ENCODE results near the gene TSPAN32.

Gene TSPAN32

DNA sequence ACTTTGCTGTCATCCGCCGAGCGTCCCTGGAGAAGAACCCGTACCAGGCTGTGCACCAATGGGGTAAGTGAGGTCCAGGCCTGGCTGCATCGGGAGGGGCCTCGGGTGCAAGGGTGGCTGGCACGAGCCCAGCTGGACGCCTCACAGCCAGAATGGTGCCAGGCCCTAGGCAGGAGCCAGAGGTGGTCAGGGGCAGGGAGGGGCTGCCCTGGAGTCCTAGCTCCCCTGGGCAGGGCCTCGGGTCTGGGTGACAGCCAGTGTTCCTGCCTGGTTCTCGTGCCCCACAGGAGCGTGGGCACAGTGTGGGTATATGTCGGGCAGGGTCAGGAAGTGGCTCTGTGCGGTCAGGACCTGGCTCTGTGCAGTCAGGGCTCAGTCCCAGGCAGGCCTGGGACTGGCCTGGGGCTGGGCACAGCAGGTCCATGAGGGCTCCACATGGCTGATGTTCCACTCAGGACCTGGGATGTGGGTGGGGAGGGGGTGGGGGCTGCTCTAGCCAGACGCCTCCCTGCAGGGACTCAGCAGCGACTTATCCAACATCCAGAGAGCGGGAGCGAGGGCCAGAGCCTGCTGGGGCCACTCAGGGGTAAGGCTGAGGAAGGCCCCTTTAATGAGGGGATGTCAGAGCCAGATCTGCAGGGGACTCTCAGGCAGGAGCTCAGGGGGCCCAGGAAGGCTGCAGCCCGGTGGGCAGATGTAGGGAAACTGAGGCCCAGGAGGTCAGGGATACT, 1.2 kb downstream of the TSPAN32 start:
- peak in 1 of 51 donors; percentile 35 for DNase-seq

DNA sequence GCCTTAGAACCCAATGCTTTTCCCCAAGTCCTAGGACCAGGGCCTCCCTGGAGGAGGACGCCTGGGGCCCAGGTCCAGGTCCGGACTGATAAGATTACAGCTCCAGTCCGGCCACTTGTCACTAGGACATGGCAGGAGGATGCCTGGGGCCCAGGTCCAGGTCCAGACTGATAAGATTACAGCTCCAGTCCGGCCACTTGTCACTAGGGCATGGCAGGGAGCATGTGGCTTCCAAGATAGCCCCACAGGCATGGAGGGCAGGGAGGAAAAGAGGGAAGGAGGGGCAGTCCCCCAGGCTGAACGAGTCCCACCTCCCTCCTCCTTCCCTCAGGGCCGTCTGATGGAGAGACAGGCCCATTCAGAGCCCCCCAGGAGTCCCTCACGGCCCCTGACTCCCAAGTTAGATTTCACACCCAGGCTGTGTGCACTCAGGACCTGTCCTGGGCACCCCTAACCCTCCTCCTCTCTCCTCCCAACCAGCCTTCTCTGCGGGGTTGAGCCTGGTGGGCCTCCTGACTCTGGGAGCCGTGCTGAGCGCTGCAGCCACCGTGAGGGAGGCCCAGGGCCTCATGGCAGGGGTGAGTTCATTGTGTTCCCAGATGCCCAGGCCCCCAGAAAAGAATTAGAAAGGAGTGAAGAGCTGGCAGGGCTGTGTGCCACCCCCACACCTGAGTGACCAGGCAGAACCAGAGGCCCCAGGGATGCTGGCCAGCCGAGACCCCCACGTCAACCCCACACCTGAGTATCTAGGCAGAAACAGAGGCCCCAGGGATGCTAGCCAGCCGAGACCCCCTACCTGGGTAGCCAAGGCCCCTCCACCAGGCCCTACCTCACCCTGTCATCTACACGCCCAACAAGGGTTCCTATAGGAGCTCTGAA, 2.1 kb downstream of the TSPAN32 start:
- no peak for DNase-seq

DNA sequence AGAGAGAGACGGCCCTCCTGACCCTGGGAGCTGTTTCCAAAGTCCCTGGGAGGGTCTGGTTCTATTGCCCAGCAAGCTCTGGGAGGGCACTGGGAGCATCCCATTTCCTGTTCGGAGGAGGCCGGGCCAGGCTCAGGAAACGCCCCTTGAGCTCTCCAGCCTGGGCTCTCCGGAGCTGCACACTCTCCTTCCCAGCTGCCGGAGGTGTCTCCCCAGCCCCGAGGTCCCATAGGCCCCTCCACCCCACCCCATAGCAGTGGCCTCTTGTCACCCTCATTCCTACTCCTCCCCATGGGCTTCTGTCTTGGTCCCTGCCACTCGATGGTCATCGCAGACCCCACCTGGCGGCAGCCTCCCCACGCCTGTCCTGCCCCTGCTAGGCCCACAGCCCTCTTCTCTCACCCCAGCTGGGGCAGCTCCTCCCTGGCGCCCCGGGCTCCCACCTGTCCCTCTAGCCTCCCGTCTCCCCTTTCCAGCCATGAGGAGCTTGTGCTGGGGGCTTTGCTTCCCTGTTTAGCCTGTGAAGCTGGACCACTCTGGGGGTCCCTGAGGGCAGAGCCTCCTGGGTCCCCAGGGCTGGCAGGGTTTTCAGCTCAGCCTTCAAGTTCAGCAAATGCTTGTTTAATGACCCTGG, 2.8 kb downstream of the TSPAN32 start:
- DNase-seq, result no peak

DNA sequence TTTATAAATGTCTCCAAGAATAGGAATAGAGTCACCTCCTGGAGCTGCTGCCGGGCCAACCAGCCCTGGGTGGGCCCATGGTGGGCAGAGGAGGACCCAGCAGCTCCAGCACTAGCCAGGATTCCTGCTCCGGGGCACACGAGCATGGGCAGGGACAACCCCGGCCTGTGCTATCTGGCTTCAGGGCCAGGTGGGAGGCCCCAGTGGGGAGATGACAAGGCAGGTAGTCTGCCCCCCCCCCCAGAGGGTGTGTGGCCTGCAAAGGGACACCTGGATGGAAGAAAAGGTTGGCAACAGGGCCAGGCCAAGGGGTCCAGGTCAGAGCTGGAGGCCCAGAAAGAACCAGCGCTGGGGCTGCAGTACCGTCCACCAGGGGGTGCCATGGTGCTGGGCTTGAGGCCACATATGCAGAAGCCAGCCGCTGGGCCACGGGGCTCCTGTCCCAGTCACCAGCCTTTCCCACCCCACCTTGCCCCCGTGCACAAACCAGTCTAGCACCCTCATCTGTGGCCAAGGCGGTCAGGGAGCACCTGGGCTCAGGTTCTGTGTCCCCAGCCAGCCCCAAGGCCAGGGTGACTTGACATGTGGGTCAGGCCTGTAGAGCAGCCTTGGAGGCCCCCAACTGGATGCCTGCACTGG, 3.4 kb downstream of the TSPAN32 start:
- peak in 48 of 51 donors; percentile 22 to 86 (median 62) for DNase-seq

DNA sequence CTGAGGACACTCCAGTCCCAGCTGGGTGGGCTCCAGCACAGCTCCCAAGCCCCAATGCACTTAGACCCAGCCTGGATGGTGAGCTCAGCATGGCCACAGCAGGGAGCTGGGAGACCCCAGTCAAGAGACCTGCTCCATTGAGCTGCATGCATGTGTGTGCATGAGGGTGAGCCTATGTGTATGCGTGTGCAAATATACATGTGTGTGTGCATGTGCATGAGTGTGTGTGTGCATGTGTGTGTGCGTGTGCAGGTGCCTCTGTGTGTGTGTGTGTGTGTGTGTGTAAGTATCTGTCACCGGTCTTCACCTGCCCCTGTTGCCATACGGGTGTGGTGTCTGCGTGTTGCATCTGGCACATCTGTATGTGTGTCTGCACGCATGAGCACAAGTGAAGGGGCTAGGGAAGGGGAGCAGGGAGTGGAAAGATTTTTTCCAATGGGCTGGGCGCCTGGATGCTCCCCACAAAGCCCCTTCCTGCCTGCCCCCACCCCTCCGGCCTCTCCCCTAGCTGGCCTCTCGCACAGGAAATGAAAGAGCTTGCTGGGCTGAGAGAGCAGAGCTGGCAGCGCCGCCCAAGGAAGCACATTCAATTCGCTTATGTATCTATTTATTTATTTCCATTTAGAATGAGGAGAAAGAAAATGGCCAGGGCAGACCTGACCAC, 4.1 kb downstream of the TSPAN32 start:
- peak in 1 of 51 donors; percentile 33 for DNase-seq

DNA sequence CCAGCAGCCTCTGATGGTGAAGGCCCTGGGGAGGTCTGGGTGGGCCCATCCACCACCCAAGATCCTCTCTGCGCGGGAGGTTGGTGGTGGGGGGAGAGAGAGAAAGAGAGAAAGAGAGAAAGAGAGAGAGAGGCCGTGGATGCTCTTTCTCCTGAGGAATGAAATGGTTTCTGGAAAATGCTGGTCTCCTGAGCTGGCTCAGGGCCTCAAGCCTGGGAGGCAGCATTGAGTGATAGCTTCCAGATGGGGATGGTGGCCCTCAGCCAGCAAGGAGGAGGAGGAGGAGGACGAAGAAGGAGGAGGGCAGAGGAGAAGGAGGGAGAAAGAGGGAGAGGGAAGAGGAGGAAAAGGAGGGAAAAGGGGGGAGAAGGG, 4.6 kb downstream of the TSPAN32 start:
- no peak for DNase-seq

DNA sequence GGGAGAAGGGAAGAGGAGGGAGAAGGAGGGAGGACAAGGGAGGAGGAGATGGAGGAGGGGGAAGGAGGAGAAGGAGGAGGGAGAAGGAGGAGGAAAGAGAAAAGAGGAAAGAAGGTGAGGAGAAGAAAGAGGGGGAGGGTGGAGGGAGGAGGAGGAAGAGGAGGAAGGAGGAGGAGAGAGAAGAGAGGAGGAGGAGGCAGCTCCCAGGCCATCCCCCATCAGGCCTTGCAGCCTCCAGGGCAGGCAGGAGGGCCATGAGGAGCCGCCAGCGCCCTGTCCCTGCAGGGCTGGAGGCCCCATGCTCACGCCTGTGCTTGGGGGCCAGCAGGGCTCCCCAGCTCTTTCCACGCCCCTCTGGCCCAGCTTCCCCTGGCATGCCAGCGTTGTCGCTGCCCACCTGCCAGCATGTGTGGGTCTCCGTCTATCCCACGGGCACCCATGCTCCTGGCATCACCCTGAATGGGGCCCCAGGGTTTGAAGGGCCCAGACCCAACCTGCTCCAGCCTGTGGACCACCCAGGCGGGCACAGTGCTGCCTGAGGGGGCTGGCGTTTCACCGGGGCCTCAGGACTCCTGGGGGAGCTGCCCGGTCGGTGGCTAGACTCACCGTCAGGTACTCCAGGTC, 5.2 kb downstream of the TSPAN32 start:
- DNase-seq, result no peak

DNA sequence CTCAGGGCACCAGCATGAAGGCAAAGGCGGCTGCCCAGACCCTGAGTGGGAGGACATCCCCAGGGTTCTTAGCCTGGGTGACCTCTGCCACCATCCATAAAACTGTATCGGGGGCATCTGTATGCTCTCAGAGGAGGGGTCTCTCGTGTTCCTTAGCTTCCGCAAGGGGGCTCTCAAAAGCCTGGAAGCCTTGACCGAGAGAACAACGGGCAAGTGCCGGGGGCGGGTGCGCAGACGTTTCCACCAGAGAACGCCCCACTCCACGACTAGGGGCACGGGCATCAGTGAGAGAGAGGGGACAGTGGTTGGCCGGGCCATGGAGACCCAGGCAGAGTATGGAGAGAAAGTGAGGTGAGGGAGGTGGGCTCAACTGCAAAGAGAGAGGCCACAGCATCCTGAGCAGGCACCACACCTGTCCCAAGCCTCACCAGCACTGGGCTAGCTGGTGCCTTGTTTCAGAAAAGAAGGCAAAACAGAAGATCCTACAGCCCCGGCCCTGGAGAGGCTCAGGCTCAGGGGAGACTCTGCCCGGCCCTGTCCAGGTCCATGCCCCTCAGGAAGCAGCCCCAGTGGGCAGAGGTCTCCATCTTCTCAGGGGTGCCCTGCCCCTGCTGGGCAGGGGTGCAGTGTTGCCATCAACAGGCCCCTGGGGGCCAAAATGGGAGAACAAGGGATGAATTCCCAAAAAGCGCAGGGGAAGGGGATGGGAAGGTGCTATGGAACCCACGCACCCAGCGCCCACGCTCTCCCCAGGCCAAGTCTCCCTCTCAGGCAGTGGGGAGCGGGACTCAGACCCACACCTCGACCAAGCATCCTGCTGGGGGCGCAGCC, 5.9 kb downstream of the TSPAN32 start:
- DNase-seq, result no peak

DNA sequence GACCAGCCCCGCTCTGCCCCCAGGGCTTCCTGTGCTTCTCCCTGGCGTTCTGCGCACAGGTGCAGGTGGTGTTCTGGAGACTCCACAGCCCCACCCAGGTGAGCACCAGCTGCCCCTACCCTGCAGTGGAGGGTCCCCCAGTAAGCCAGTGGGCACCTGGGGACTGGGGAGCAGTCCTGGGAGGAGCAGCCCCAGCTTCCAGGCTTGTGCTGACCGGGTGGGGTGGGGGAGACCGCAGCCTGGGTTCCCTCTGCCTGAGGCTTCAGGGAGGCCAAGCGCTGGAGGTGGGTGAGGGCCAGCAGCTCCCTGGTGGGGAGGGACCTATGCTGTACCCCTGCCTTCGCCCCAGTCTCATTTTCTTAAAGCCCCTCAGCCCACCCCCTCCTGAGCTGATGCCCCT, 6.9 kb downstream of the TSPAN32 start:
- DNase-seq, result no peak

DNA sequence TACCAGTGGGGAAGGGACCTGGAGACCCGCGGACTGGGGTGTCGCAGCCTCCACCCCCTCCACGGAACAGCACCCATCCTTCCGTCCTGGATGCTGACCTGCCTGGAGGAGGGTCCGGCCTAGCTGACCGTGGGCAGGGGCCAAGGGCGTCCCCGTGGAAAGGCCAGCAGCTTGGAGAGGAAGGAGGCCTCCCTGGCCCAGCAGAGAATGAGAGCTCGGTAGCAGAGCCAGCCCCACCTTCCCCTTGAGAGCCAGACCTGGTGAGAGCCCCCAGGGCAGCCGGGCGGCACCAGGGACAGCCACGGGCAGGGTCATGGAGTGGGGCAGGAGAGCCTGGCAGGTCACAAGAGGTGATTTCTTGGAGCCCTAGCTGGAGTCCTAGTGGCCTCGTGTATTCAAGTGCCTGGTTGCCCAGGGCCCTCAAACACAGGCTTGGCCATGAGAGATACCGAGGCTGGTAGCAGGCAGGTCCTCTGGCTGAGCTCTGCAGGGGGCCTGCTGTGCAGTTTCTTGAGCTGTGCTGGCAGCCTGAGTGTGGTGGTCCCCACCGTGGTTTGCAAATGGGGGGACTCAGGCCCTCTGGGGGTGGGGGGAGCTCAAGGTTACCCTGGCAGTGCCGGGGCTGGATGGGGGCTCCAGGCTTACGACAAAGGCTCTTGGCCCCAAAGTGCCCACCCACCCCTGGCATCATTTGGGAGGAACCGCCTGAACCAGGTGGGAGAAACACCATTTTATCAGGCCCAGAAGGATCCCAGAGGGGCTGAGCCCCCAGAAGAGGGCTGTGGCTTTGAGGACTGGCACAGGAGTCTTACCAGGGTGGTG, 7.6 kb downstream of the TSPAN32 start:
- DNase-seq, result no peak

DNA sequence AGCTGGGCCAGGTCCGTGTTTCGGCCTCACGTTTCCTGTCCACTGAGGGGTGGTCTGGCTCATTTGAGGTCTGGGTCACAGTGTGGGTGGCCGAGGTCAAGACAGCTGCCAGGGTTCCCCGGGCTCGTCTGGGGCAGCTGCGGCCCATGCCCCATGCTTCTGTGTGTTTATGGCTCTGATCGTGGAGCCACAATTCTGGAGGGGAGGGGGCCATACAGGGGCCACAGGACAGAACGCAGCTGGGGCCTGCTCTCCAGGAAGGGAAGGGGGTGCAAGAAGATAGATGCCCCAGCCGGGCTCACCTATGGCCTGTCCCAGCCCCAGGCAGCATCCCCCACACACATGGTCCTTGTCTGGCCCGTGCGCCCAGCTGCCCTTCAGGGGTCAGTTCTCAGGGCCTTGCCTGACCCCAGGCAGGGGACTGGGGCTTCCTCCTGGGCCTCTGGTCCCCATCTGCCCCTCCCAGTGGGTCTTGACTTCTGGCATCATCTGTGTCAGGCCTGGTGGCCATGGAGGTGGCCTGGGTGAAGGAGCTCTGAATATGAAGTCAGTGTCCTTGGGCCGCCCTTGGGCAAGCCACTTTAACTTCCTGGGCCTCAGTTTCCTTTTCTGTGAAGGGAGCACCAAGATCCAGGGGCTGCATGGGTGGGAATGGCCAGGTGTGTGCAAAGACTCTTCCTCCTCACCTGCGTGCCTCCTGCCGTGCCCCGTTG, 8.4 kb downstream of the TSPAN32 start:
- no peak for DNase-seq

DNA sequence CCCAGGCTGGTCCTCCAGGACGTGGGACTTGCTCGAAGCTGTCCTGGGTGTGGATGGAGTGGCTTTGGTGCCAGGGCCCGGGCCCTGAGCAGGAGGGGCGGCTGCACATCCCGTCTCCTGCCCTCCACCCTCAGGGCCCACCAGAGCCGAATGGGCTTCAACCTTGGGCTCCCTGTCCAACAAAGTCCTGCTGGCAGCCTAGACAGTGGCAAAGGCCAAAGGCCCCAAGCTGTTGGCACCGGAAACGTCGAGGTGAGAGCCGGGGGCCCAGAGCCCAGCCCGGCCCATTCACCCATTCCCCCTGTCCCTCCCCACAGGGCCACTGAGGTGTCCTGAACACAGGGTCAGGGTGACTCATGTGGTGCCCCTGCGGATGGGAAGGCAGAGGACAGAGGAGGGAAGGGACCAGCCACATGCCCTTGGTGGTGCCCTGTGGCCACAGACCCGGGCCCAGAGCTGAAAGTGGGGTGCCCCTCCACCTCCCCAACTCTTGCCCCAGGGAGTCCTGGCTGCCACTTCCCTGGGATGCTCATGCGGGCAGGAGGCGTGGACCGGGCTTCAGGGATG, 9.1 kb downstream of the TSPAN32 start:
- DNase-seq, result no peak

DNA sequence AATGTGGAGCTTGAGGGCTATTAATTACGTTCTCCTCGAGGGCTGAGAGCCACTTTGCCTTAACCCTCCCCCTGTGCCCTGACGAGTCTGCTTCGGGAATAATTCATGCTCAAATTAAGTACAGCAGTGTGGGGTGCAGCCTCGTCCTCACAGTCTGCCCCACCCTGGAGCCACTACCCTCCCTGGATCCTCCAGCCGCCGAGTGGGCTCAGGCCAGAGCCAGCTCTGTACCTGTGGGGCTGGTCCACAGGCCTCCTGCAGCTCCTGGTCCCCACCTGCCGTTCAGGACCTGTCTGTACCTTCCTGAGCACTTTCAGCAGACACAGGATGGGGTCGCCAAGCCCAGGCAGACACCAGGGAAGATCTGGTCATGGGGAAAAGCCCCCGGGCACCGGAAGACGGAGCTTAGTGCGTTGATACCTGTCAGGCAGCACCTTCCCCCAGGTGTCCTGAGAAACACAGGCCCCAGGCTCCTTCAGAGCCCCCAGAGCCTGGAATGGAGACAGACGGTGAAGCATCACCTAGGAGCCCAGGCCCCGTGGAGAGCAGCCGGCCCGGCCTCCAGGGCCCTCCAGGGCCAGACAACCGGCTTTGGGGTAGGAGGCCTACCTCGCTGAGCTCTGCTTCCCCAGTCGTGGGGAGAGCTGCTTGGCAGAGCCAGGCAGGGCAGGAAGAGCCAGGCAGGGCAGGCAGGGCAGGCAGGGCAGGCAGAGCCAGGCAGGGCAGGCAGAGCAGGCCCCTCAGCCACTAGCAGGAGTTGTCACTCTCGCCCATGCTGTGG, 9.7 kb downstream of the TSPAN32 start:
- no peak for DNase-seq

DNA sequence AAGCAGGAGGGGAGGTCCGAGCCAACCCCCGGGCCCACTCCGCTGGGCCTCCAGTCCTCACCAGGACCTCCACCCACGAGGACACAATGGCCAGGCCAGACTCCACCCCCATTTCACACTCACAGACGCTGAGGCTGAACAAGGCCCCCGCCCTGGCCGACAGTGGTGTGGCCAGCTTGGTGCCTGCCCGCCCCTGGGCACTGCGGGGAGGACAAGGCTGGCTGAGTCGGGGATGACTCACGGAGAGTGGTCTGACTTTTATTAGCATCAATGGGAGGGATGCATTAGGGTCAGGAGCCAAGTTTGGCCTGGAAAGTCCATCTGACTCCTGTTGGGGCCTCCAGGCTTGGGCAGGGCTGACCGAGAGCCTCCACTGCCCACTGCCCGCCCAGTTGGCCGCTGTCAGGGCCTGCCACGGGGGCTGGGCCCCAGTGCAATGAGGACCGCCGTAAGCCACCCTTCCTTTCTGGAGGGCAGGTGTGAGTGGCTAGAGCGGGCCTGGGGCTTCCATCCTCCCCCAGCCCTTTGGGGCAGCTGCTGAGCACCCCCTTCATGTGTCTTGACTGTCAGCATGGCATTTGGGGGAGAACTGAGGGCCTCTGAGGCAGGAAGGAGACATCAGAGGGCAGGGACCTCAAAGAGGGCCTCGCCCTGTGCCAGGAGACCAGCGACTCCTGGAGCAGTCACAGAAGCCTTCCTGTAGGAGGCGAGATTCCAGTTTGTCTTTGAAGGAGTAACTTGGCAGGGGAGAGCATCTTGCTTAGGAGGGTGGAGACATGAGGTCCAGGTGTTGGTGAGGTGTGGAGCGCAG, 10.6 kb downstream of the TSPAN32 start:
- peak in 4 of 51 donors; percentile 13 to 54 (median 36) for DNase-seq

DNA sequence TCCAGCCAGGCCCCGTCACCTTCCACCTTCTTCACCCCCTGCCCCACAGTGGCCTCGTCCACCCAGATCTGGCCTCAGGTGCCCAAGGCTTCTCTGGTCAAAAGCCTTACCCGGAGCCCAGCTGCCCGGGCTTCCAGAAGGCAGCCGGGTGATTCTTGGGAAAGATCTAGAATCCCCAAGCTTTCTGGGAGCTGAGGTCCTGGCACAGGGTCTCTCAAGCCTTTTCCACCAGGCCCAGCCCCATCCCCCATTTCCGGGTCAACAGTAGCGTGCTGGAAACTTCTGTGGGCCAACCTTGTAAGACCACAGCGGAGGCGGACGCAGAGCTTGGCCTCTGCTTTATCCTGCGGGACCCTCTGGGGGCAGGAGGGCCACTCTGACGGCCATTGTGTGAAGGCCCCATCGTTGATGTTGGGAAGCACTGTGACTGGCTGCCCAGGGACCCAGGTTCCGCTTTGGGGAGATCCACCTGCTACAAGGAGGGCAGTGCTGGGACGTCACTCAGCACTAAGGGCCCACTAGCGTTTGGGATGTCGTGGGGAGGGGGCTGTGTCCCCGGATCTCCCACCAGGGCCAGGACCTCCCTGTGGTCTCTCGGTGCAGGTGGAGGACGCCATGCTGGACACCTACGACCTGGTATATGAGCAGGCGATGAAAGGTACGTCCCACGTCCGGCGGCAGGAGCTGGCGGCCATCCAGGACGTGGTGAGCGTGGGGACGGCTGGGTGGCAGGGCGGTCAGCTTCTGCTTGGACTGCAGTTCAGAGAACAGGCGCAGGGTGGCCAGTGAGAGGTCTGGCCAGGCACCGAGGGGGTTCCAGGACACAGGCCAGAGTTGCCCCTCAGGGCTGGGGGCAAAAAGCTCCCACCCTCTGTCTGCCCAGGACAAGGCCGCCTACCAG, 11.5 kb downstream of the TSPAN32 start:
- no peak for DNase-seq

All from hypothalamus (tissue), 51 donors.